Measurements from ENCODE around the gene ATXN10.
"Not testable (repeated sequence)": the region's sequence is repeated elsewhere in the genome, so short reads cannot be mapped to it uniquely, and the experiment has no call there.

The ATXN10 gene

GRCh38 chr22:45645150-45645525 lies 26.5 kb upstream of the ATXN10 start:
- DNase-seq = no peak

GRCh38 chr22:45645526-45646414 lies 25.9 kb upstream of the ATXN10 start:
- DNase-seq = peak; percentile 63 to 77

- no peak for DNase-seq
Measured at GRCh38 chr22:45647532-45648225, 24.0 kb upstream of the ATXN10 start.

GRCh38 chr22:45648301-45649117 lies 23.1 kb upstream of the ATXN10 start:
- DNase-seq = no peak

GRCh38 chr22:45649809-45650208 lies 21.8 kb upstream of the ATXN10 start:
- no peak for DNase-seq

GRCh38 chr22:45650721-45651120 lies 20.9 kb upstream of the ATXN10 start:
- DNase-seq = no peak

- no peak for DNase-seq
Measured at GRCh38 chr22:45651931-45652528, 19.6 kb upstream of the ATXN10 start.

GRCh38 chr22:45656577-45656976 lies 15.1 kb upstream of the ATXN10 start:
- no peak for DNase-seq

- no peak for DNase-seq
Measured at GRCh38 chr22:45657701-45658100, 13.9 kb upstream of the ATXN10 start.

- DNase-seq = no peak
Measured at GRCh38 chr22:45664136-45664646, 7.4 kb upstream of the ATXN10 start.

GRCh38 chr22:45667486-45667885 lies 4.1 kb upstream of the ATXN10 start:
- DNase-seq = no peak

GRCh38 chr22:45670363-45670762 lies 1.3 kb upstream of the ATXN10 start:
- DNase-seq = not testable (repeated sequence)

GRCh38 chr22:45670981-45671782 lies 452 bp upstream of the ATXN10 start:
- no peak for DNase-seq

- no peak for DNase-seq
Measured at GRCh38 chr22:45672564-45673481, 1.2 kb downstream of the ATXN10 start.

- DNase-seq = no peak
Measured at GRCh38 chr22:45673482-45674175, 2.0 kb downstream of the ATXN10 start.

- DNase-seq = no peak
Measured at GRCh38 chr22:45676024-45676423, 4.4 kb downstream of the ATXN10 start.

GRCh38 chr22:45677063-45677462 lies 5.4 kb downstream of the ATXN10 start:
- no peak for DNase-seq

GRCh38 chr22:45678961-45679912 lies 7.6 kb downstream of the ATXN10 start:
- DNase-seq = no peak

Data from CD4-positive, alpha-beta T cell treated with Interferon alpha-2 for 1 hour (primary cell).